Mammary microvascular endothelial cell (primary cell): ENCODE data around the gene UBE2A. TPM values are rescaled to one million over a fixed set of nuclear protein-coding genes. Genes with fewer than 3 reads are reported as not detected.

Source experiments
- total RNA-seq: library from RNA; depleted of rRNA; stranded (reverse); fragments of >200 nt; gene quantifications from 2 replicates; pipeline ENCODE4 v1.2.3, GENCODE V29; 2015

UBE2A gene
- total RNA-seq, result 36.0 and 47.2 TPM in 2 replicates

GRCh38 chrX:119574394-119575266 lies at the start of gene UBE2A:
Gene UBE2A, plus strand, starts transcription at chrX:119574563. Its CDS starts 149 bp downstream, at chrX:119574712.

GRCh38 chrX:119565107-119565663 lies 9.2 kb upstream of the UBE2A start, which contains the start of gene STEEP1:
Gene STEEP1, minus strand, starts transcription at chrX:119565409. Its CDS starts 54 bp downstream, at chrX:119565355.

GRCh38 chrX:119606280-119607017 lies 32.1 kb downstream of the UBE2A start, which contains the start of gene NKRF:
Gene NKRF, minus strand, starts transcription at chrX:119606424.

Other genes starting within 250 kb of the UBE2A start
- 21.2 and 22.1 TPM in 2 replicates for gene SLC25A43, start 175.2 kb upstream of the UBE2A start, total RNA-seq
- gene SLC25A5, start 106.1 kb upstream of the UBE2A start, total RNA-seq, result 487 and 570 TPM in 2 replicates
- 28.7 and 30.6 TPM in 2 replicates for gene STEEP1, start 9.2 kb upstream of the UBE2A start, total RNA-seq
- gene NKRF, start 31.9 kb downstream of the UBE2A start, total RNA-seq, result 5.5 and 6.0 TPM in 2 replicates
- 13.8 and 14.7 TPM in 2 replicates for gene SEPTIN6, start 118.6 kb downstream of the UBE2A start, total RNA-seq
- not detected in 2 replicates for gene SOWAHD, start 184.0 kb downstream of the UBE2A start, total RNA-seq
- gene RPL39, start 217.1 kb downstream of the UBE2A start, total RNA-seq, result 6,838 and 8,202 TPM in 2 replicates